RWPE2 (cell line): ENCODE measurements around the gene OR2V1.

Experiments
- ATAC-seq: fragments of 200-7000 bp; cut with Tn5 transposase; 3 replicates; pipeline ENCODE4 v1.9.1; 2021; ENCODE audit warnings: low read depth
- DNase-seq: peaks from one replicate; pipeline ENCODE4 v3.0.0-alpha.2; 2020; ENCODE audit warnings: low spot score
- H3K27ac ChIP-seq: fragments of 450-650 bp; 2 replicates; pipeline ENCODE4 v1.5.1; 2017; ENCODE audit warnings: mild to moderate bottlenecking; ENCODE audit not compliant: poor library complexity, severe bottlenecking
- H3K27me3 ChIP-seq: fragments of 250-450 bp; sonication (Bioruptor Pico); 2 replicates; pipeline ENCODE4 v1.5.1; 2021; ENCODE audit warnings: mild to moderate bottlenecking, moderate library complexity; ENCODE audit not compliant: insufficient read depth, poor library complexity, severe bottlenecking
- H3K36me3 ChIP-seq: fragments of 250-450 bp; sonication (Bioruptor Pico); 2 replicates; pipeline ENCODE4 v1.5.1; 2020; ENCODE audit warnings: low read depth, mild to moderate bottlenecking, moderate library complexity
- H3K4me1 ChIP-seq: fragments of 250-450 bp; sonication (Bioruptor Pico); 2 replicates; pipeline ENCODE4 v1.5.1; 2021; ENCODE audit warnings: mild to moderate bottlenecking, moderate library complexity; ENCODE audit not compliant: insufficient read depth, poor library complexity, severe bottlenecking
- H3K4me3 ChIP-seq: fragments of 250-450 bp; sonication (Bioruptor Pico); 2 replicates; pipeline ENCODE4 v1.5.1; 2021; ENCODE audit warnings: mild to moderate bottlenecking, moderate library complexity; ENCODE audit not compliant: severe bottlenecking
- H3K9me3 ChIP-seq: fragments of 250-450 bp; sonication (Bioruptor Pico); 2 replicates; pipeline ENCODE4 v1.5.1; 2021; ENCODE audit warnings: mild to moderate bottlenecking, moderate library complexity; ENCODE audit not compliant: severe bottlenecking
- TF ChIP-seq, protein P1 (sequence below): fragments of 450-650 bp; IDR thresholded peaks from one replicate; pipeline ENCODE4 v1.5.1; 2017; ENCODE audit warnings: mild to moderate bottlenecking, moderate library complexity; ENCODE audit not compliant: poor library complexity, severe bottlenecking

The OR2V1 gene

DNA sequence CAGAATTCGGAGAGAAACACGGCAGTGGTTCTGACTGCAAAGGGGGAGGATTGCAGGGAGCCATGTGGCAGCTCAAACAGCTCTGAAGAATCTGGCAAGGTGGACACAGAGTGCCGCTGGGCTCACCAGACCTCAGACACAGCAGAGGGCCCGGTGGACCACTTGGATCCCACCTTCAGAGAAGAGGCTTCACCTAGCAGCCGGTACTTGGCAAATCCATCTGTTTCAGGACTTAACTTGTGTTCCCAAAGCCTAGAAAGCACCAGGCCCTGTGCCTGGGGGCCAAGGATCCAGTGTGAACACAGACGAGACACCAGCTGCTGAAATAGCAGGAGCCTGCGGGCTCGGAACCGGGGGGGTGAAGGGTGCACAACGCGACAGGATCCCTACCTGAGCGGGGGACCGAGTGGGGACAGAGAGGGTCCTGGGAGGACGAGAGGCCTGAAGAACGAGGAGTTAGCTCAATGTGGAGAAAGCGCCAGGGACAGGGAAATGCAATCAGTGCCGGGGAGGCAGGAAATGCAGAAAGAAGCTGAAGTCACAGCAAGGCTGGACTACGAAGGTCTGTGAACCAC, 46.3 kb downstream of the OR2V1 start:
- H3K4me3 ChIP-seq = no peak overlapping the region

DNA sequence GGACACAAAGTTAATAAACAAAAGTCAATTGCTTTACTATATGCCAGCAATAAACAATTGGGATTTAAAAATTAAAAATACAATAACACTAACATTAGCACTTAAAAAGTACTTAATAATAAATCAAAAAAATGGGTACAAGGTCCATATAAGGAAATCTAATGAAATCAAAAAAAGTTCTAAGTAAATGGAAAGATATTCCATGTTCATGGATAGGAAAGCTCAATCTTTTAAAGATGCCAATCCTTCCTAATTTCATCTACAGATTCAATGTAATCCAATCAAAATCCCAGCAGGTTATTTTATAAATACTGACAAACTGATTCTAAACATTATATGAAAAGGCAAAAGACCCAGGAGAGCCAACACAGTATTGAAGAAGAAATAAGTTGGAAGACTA, 49.0 kb downstream of the OR2V1 start:
- Histone ChIP-seq H3K4me1 (no peaks in the 10 kb centered on the region), H3K4me3 (no peak overlapping the region), H3K36me3 (no peaks in the 10 kb centered on the region), H3K27me3 (peaks cover 37% of the 10 kb centered on the region), H3K9me3 (no peaks in the 10 kb centered on the region), H3K27ac (no peak overlapping the region)
- TF ChIP-seq, protein P1, sequence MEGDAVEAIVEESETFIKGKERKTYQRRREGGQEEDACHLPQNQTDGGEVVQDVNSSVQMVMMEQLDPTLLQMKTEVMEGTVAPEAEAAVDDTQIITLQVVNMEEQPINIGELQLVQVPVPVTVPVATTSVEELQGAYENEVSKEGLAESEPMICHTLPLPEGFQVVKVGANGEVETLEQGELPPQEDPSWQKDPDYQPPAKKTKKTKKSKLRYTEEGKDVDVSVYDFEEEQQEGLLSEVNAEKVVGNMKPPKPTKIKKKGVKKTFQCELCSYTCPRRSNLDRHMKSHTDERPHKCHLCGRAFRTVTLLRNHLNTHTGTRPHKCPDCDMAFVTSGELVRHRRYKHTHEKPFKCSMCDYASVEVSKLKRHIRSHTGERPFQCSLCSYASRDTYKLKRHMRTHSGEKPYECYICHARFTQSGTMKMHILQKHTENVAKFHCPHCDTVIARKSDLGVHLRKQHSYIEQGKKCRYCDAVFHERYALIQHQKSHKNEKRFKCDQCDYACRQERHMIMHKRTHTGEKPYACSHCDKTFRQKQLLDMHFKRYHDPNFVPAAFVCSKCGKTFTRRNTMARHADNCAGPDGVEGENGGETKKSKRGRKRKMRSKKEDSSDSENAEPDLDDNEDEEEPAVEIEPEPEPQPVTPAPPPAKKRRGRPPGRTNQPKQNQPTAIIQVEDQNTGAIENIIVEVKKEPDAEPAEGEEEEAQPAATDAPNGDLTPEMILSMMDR = no peak
- ATAC-seq = no peak
- no peak for DNase-seq

More for the DNA sequence above, 46.3 kb downstream of the OR2V1 start:
- TF ChIP-seq, protein P1 = no peak
- Histone ChIP-seq H3K9me3 (no peaks in the 10 kb centered on the region), H3K27ac (no peak overlapping the region), H3K27me3 (peaks cover 27% of the 10 kb centered on the region), H3K4me1 (no peaks in the 10 kb centered on the region), H3K36me3 (no peaks in the 10 kb centered on the region)
- DNase-seq (no peak), ATAC-seq (no peak)

DNA sequence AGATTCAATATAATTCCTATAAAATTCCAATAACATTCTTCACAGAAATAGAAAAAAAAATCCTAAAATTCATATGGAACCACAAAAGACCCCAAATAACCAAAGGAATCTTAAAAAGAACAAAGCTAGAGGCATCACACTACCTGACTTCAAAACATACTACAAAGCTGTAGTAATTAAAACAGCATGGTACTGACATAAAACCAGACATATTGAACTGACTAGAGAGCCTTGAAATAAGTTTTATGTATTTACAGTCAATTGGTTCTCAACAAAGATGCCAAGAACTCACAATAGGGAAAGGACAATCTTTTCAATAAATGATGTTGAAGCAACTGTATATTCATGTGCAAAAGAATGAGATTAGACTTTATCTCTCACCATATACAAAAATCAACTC, 54.0 kb downstream of the OR2V1 start:
- Histone ChIP-seq H3K27me3 (peaks cover 12% of the 10 kb centered on the region), H3K9me3 (no peaks in the 10 kb centered on the region), H3K27ac (no peak overlapping the region), H3K4me1 (no peaks in the 10 kb centered on the region), H3K36me3 (no peaks in the 10 kb centered on the region), H3K4me3 (no peak overlapping the region)
- no peak for ATAC-seq
- no peak for DNase-seq
- TF ChIP-seq, protein P1 = no peak
